ENCODE data around the gene ADAMTS19. TPM values are rescaled to one million over a fixed set of nuclear protein-coding genes. Genes with fewer than 3 reads are reported as not detected.
A peak's percentile ranks its signal among the peaks of the same experiment; 100 is the strongest.

Gene ADAMTS19
- total RNA-seq, 1 experiment from 2014 or later, result 1.7 TPM

DNA sequence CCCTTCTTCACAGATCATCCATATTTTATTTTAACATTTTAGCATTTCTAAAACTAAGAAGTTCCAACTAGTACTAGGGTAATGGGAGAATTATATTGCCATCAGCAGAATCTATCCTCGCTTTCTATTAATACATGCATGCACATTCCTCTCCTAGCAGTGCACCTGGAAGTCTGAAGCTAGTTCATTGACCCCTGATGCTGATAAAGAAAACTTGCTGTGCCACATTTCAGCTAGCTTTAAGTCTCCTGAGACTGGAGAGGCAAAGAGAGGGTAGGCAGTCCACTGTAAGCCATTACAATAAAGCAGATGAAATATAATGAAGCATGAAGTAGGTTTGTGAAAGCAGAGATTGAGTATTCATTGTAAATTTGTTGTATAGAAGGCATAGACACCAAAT lies 303.6 kb downstream of the ADAMTS19 start:
- DNase-seq, result no peak
- Histone ChIP-seq H3K36me3 (no peaks in the 10 kb centered on the region), H3K27me3 (no peaks in the 10 kb centered on the region), H3K9me3 (no peaks in the 10 kb centered on the region), H3K4me3 (no peak overlapping the region)

DNA sequence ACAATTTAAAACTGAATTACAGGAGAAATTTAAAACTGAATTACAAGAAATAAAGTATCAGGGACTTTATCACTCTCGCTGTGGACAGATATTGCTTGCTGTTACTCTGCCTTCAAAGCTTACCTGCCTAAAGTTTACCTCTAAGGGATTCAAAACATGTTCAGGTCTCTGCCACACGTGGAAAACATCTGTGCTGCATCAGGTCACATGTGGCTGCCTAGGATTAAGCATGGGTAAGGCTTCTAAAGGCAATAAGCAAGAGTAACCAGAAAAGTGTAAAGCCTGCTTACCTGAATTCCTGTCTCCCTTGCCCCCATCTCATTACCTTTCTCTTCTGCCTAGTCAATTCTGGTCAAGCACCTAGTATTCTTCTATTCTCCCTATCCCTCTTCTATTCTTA lies 306.7 kb downstream of the ADAMTS19 start:
- Histone ChIP-seq H3K9me3 (no peaks in the 10 kb centered on the region), H3K4me3 (no peak overlapping the region), H3K27me3 (no peaks in the 10 kb centered on the region), H3K36me3 (no peaks in the 10 kb centered on the region)
- no peak for DNase-seq

GRCh38 chr5:129767927-129768380 lies 307.9 kb downstream of the ADAMTS19 start:
- Histone ChIP-seq H3K4me3 (no peak overlapping the region), H3K27me3 (no peaks in the 10 kb centered on the region), H3K9me3 (no peaks in the 10 kb centered on the region), H3K36me3 (no peaks in the 10 kb centered on the region)
- peak; percentile 61 for DNase-seq

- Histone ChIP-seq H3K9me3 (no peaks in the 10 kb centered on the region), H3K4me3 (no peak overlapping the region), H3K36me3 (no peaks in the 10 kb centered on the region), H3K27me3 (no peaks in the 10 kb centered on the region)
- DNase-seq, result no peak
Observed at GRCh38 chr5:129768735-129769134, 308.6 kb downstream of the ADAMTS19 start.

- no peak overlapping the region for H3K4me3 ChIP-seq
- H3K27me3 ChIP-seq, result no peaks in the 10 kb centered on the region
- H3K9me3 ChIP-seq, result no peaks in the 10 kb centered on the region
- no peaks in the 10 kb centered on the region for H3K36me3 ChIP-seq
- no peak for DNase-seq
Observed at GRCh38 chr5:129770024-129770820, 310.1 kb downstream of the ADAMTS19 start.

GRCh38 chr5:129771058-129771838 lies 311.1 kb downstream of the ADAMTS19 start:
- H3K9me3 ChIP-seq, result no peaks in the 10 kb centered on the region
- peak; percentile 39 for DNase-seq
- no peaks in the 10 kb centered on the region for H3K36me3 ChIP-seq
- no peaks in the 10 kb centered on the region for H3K27me3 ChIP-seq
- H3K4me3 ChIP-seq, result no peak overlapping the region

- DNase-seq, result no peak
- no peaks in the 10 kb centered on the region for H3K27me3 ChIP-seq
- H3K4me3 ChIP-seq, result no peak overlapping the region
Observed at GRCh38 chr5:129773376-129773775, 313.3 kb downstream of the ADAMTS19 start.

DNA sequence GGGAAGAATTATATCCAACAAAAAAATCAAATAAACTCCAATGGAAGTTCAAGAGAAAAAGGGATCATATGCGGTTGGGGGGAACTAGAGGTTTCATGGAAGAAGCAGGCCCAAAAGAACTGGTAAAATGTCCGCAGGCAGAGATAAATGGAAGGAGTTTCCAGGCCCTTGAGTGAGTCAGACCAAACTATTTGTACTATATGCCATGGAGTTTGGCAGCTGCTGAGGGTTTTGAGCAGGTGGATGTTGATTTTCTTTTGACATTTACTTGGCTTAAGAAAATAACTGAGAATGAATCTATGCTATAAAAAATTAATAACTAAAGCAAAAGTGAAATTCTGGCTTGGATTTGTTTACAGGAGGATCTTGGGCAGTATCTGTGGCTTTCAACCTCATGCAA lies 321.5 kb downstream of the ADAMTS19 start:
- H3K27me3 ChIP-seq, result no peaks in the 10 kb centered on the region
- no peak for DNase-seq
- H3K9me3 ChIP-seq, result no peaks in the 10 kb centered on the region
- no peaks in the 10 kb centered on the region for H3K36me3 ChIP-seq
- H3K4me3 ChIP-seq, result no peak overlapping the region

More at GRCh38 chr5:129773376-129773775, 313.3 kb downstream of the ADAMTS19 start:
- H3K9me3 ChIP-seq, result no peaks in the 10 kb centered on the region
- H3K36me3 ChIP-seq, result no peaks in the 10 kb centered on the region
